CD4-positive, alpha-beta T cell (primary cell): Measurements from ENCODE around the gene ENAH. TPM values are rescaled to one million over a fixed set of nuclear protein-coding genes. Genes with fewer than 3 reads are reported as not detected.

Source experiments
- ATAC-seq: fragments of 200-7000 bp; cut with Tn5 transposase; one replicate; pipeline ENCODE4 v1.10.0; 2022; ENCODE audit warnings: mild to moderate bottlenecking; ENCODE audit not compliant: poor library complexity
- CTCF ChIA-PET: fragments of 350-600 bp; sonication (Branson Sonifier 250); formaldehyde crosslinking; loops from one replicate; lab custom pipeline; 2021; ENCODE audit warnings: antibody characterized with exemption, inconsistent platforms; lab: Charles Lee
- POLR2A ChIA-PET: fragments of 350-600 bp; sonication (Branson Sonifier 250); formaldehyde crosslinking; loops from one replicate; lab custom pipeline; 2021; ENCODE audit warnings: antibody characterized with exemption, inconsistent platforms; lab: Charles Lee
- DNase-seq, 14 experiments: peaks; one replicate each; pipeline ENCODE4 v3.0.0-alpha.2; 2013 to 2020; ENCODE audit warnings: mixed read lengths in 2 of 14
- H3K27ac ChIP-seq, 2 donors: one replicate each; pipeline versions ENCODE4 v1.5.1 to v1.7.0; 2013; ENCODE audit warnings: low read length in 2 of 2, low read depth in 1 of 2, mild to moderate bottlenecking in 1 of 2
- H3K27me3 ChIP-seq, 2 experiments: 1 replicate in 1 of 2; 2 replicates in 1 of 2; pipeline versions ENCODE4 v1.6.1 to v1.7.0; 2013; ENCODE audit warnings: low read length in 2 of 2, control low read depth in 1 of 2, mild to moderate bottlenecking in 1 of 2, moderate library complexity in 1 of 2; ENCODE audit not compliant: insufficient read depth in 2 of 2, control insufficient read depth in 1 of 2
- H3K36me3 ChIP-seq: one replicate; pipeline ENCODE4 v1.6.1; 2013; ENCODE audit warnings: low read length, control low read depth; ENCODE audit not compliant: insufficient read depth
- H3K4me1 ChIP-seq: one replicate; pipeline ENCODE4 v1.6.1; 2013; ENCODE audit warnings: low read length, control low read depth; ENCODE audit not compliant: insufficient read depth
- H3K4me3 ChIP-seq: one replicate; pipeline ENCODE4 v1.5.1; 2013; ENCODE audit warnings: mild to moderate bottlenecking, low read length, moderate library complexity
- H3K9me3 ChIP-seq, 2 experiments: 1 replicate in 1 of 2; 2 replicates in 1 of 2; pipeline versions ENCODE4 v1.6.1 to v1.7.0; 2013; ENCODE audit warnings: low read length in 2 of 2, mild to moderate bottlenecking in 2 of 2, control low read depth in 1 of 2, moderate library complexity in 1 of 2; ENCODE audit not compliant: control insufficient read depth in 1 of 2, insufficient read depth in 1 of 2
- H3K27ac Mint-ChIP-seq: one replicate; pipeline ENCODE4 v1.8.0; 2020; ENCODE audit warnings: mixed read lengths
- H3K27me3 Mint-ChIP-seq: one replicate; pipeline ENCODE4 v1.8.0; 2021; ENCODE audit warnings: mixed read lengths
- H3K36me3 Mint-ChIP-seq: one replicate; pipeline ENCODE4 v1.8.0; 2021; ENCODE audit warnings: low read depth, mixed read lengths
- H3K4me1 Mint-ChIP-seq: one replicate; pipeline ENCODE4 v1.8.0; 2021; ENCODE audit warnings: low read depth, mixed read lengths
- H3K4me3 Mint-ChIP-seq: one replicate; pipeline ENCODE4 v1.8.0; 2020; ENCODE audit warnings: mild to moderate bottlenecking, mixed read lengths
- H3K9me3 Mint-ChIP-seq: one replicate; pipeline ENCODE4 v1.8.0; 2020; ENCODE audit warnings: mixed read lengths
- intact Hi-C, 2 experiments: fragments of 100-400 bp; cut with DNase I in 1 of 2; cut with micrococcal nuclease in 1 of 2; formaldehyde crosslinking; loops; one replicate each; pipeline versions ENCODE4 v1.15.1 to v1.9.0; 2023 to 2025; cut with DNase I, micrococcal nuclease
- total RNA-seq, 174 experiments: library from RNA in 2 of 174; stranded (reverse) in 2 of 174; gene quantifications; one replicate each; pipeline ENCODE4 v1.2.3 and lab custom pipeline; 2021 to 2026
- TF ChIP-seq, protein P1 (sequence below): fragments of 200-600 bp; IDR thresholded peaks from one replicate; pipeline ENCODE4 v1.8.0; 2022; ENCODE audit warnings: antibody characterized with exemption, mild to moderate bottlenecking

Gene ENAH
- total RNA-seq, 2 experiments from 2014 or later: not detected

GRCh38 chr1:225535280-225535679 is 117.6 kb downstream of the ENAH start:
- no peak overlapping the region for H3K4me3 Mint-ChIP-seq
- ATAC-seq (no peak), DNase-seq (no peak)
- H3K36me3 ChIP-seq: no peaks in the 10 kb centered on the region
- no peaks in the 10 kb centered on the region for H3K9me3 Mint-ChIP-seq
- H3K27ac ChIP-seq: no peak overlapping the region
- H3K27ac Mint-ChIP-seq: no peak overlapping the region
- peaks cover 3 to 11% of the 10 kb centered on the region in 2 experiments for H3K27me3 ChIP-seq
- TF ChIP-seq, protein P1, sequence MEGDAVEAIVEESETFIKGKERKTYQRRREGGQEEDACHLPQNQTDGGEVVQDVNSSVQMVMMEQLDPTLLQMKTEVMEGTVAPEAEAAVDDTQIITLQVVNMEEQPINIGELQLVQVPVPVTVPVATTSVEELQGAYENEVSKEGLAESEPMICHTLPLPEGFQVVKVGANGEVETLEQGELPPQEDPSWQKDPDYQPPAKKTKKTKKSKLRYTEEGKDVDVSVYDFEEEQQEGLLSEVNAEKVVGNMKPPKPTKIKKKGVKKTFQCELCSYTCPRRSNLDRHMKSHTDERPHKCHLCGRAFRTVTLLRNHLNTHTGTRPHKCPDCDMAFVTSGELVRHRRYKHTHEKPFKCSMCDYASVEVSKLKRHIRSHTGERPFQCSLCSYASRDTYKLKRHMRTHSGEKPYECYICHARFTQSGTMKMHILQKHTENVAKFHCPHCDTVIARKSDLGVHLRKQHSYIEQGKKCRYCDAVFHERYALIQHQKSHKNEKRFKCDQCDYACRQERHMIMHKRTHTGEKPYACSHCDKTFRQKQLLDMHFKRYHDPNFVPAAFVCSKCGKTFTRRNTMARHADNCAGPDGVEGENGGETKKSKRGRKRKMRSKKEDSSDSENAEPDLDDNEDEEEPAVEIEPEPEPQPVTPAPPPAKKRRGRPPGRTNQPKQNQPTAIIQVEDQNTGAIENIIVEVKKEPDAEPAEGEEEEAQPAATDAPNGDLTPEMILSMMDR: no peak
- no peaks in the 10 kb centered on the region for H3K36me3 Mint-ChIP-seq
- POLR2A ChIA-PET: no interaction called here
- peaks cover 47% of the 10 kb centered on the region for H3K27me3 Mint-ChIP-seq
- no peaks in the 10 kb centered on the region for H3K4me1 ChIP-seq
- intact Hi-C loops: no loop called here
- CTCF ChIA-PET: no interaction called here
- no peak overlapping the region for H3K4me3 ChIP-seq
- H3K9me3 ChIP-seq: no peaks in the 10 kb centered on the region
- H3K4me1 Mint-ChIP-seq: no peaks in the 10 kb centered on the region

- H3K27me3 Mint-ChIP-seq: peaks cover 47% of the 10 kb centered on the region
- no peaks in the 10 kb centered on the region for H3K36me3 ChIP-seq
- H3K9me3 ChIP-seq: no peaks in the 10 kb centered on the region
- H3K27me3 ChIP-seq: peaks cover 3 to 11% of the 10 kb centered on the region in 2 experiments
- POLR2A ChIA-PET: no interaction called here
- no peaks in the 10 kb centered on the region for H3K9me3 Mint-ChIP-seq
- CTCF ChIA-PET: no interaction called here
- no peaks in the 10 kb centered on the region for H3K4me1 Mint-ChIP-seq
- intact Hi-C loops: no loop called here
- DNase-seq (no peak), ATAC-seq (no peak)
- TF ChIP-seq, protein P1: no peak
- H3K4me3 Mint-ChIP-seq: no peak overlapping the region
- no peaks in the 10 kb centered on the region for H3K36me3 Mint-ChIP-seq
- no peak overlapping the region for H3K27ac ChIP-seq
- no peak overlapping the region for H3K4me3 ChIP-seq
- H3K4me1 ChIP-seq: no peaks in the 10 kb centered on the region
- no peak overlapping the region for H3K27ac Mint-ChIP-seq
Observed at GRCh38 chr1:225534772-225535171, 118.2 kb downstream of the ENAH start.

DNA sequence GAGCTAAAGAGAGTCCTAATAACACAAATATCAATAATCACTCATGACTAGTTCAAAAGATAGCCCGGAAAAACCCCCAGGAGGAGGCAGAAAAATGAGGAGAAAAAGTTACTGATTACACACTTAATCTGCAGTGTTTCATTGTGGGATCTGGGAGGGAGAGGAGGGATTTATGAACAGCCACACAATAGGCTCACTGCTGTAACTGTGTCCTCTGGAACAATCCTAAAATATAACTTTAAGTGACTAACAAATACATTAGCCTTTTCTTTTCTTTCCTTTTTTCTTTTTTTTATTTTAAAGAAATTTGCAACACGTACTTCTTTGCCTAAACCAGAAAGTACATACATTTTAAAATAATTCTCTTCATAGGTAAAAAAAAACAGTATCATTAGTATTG is 118.8 kb downstream of the ENAH start:
- ATAC-seq (no peak), DNase-seq (no peak)
- no peaks in the 10 kb centered on the region for H3K9me3 Mint-ChIP-seq
- no peaks in the 10 kb centered on the region for H3K4me1 ChIP-seq
- H3K4me1 Mint-ChIP-seq: no peaks in the 10 kb centered on the region
- ChIA-PET POLR2A (no interaction called here), CTCF (no interaction called here)
- no peak overlapping the region for H3K27ac ChIP-seq
- peaks cover 3 to 11% of the 10 kb centered on the region in 2 experiments for H3K27me3 ChIP-seq
- no peaks in the 10 kb centered on the region for H3K9me3 ChIP-seq
- peaks cover 41% of the 10 kb centered on the region for H3K27me3 Mint-ChIP-seq
- H3K4me3 Mint-ChIP-seq: no peak overlapping the region
- TF ChIP-seq, protein P1: no peak
- no peak overlapping the region for H3K27ac Mint-ChIP-seq
- no peaks in the 10 kb centered on the region for H3K36me3 ChIP-seq
- no peak overlapping the region for H3K4me3 ChIP-seq
- no peaks in the 10 kb centered on the region for H3K36me3 Mint-ChIP-seq
- intact Hi-C loops: no loop called here
